GM12875 (cell line): ENCODE data around the gene AMH.

Experiments
- H3K4me3 ChIP-seq: one replicate; pipeline ENCODE4 v1.5.1; 2011; ENCODE audit warnings: low read depth, low read length, control low read depth
- TF ChIP-seq, protein P1 (sequence below): IDR thresholded peaks from 2 replicates; pipeline ENCODE4 v1.5.1; 2011; ENCODE audit warnings: low read depth, mild to moderate bottlenecking, control low read depth, inconsistent platforms, low read length, moderate library complexity, borderline replicate concordance; ENCODE audit not compliant: insufficient read depth

AMH gene

DNA sequence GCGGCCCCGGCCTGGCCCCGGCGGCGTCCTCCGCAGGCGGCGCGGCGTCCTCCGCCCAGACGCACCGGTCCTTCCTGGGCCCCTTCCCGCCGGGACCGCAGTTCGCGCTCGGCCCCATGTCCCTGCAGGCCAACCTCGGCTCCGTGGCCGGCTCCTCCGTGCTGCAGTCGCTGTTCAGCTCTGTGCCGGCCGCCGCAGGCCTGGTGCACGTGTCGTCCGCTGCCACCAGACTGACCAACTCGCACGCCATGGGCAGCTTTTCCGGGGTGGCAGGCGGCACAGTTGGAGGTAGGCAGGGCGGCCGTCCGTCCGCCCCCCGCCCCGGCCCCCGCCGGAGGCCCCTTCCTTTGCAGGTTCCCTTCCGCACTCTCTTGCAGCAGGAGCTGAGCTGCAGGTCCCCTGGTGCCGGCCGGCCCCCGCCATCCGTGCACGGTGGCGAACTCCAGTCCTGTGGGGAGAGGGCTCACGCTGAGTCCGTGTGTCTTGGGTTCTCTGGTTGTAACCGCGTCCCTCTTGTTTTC, 22.2 kb upstream of the AMH start:
- TF ChIP-seq, protein P1, sequence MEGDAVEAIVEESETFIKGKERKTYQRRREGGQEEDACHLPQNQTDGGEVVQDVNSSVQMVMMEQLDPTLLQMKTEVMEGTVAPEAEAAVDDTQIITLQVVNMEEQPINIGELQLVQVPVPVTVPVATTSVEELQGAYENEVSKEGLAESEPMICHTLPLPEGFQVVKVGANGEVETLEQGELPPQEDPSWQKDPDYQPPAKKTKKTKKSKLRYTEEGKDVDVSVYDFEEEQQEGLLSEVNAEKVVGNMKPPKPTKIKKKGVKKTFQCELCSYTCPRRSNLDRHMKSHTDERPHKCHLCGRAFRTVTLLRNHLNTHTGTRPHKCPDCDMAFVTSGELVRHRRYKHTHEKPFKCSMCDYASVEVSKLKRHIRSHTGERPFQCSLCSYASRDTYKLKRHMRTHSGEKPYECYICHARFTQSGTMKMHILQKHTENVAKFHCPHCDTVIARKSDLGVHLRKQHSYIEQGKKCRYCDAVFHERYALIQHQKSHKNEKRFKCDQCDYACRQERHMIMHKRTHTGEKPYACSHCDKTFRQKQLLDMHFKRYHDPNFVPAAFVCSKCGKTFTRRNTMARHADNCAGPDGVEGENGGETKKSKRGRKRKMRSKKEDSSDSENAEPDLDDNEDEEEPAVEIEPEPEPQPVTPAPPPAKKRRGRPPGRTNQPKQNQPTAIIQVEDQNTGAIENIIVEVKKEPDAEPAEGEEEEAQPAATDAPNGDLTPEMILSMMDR: no peak
- no peak overlapping the region for H3K4me3 ChIP-seq

DNA sequence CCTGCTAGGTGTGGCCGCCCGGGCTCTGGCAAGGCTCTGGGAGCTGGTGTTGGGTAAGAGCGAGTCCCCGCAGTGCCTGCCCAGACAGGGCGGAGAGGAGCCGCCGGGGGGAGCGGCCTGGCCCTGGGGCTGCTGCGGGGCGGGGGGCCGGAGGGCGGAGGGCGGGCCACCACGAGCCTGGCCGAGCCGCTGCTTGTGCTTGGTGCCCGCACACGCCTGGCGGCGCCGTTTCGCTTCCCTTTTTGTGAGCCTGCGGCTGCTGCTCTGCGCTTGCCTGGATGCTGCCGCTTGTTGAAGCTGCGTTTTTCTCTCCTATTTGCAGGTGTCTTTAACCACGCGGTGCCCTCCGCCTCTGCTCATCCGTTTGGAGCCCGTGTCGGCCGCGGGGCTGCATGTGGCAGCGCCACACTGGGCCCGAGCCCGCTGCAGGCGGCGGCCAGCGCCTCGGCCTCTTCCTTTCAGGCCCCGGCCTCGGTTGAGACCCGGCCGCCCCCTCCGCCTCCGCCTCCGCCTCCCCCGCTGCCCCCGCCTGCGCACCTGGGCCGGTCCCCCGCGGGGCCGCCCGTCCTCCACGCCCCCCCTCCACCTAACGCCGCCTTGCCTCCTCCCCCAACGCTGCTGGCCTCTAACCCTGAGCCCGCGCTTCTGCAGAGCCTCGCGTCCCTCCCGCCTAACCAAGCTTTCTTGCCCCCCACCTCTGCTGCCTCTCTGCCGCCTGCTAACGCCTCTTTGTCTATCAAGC, 21.5 kb upstream of the AMH start:
- H3K4me3 ChIP-seq: no peak overlapping the region
- TF ChIP-seq, protein P1: peak; percentile 15; the same call in 1 of the 2 replicates

DNA sequence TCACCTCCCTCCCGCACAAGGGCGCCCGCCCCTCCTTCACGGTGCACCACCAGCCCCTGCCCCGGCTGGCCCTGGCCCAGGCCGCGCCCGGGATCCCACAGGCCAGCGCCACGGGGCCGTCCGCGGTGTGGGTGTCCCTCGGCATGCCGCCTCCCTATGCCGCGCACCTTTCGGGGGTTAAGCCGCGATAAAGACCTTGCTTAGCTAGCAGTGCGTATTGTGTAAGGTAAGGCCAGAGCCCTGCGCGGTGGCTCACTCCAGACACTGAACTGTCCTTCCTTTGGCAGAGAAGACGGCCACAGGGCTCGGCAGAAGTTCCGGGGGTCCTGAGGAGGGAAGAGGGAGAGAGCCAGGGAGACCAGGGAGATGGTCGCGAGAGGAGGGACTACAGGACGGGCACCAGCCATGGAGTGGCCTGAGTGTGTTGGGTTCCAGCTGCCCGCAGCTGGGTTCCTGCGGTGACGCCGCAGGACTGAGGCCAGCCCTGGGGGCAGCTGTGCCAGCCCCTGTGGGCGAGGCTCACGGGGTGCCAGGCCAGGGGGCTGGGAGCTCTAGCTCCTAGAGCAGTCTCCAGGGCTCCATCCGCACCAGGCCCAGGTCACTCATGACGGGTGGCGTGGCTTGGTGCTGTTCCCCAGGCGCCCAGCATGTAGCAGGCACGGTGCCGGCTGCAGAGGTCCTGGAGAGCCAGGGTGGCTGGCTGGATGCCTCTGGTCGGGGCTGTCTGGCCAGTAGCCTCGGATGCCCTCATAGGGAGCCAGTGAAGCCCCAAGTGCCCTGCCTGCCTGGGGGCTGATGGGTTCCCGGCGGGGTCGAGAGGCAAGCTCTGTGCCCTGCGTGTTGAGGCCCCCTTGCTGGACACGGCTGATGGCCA, 20.7 kb upstream of the AMH start:
- TF ChIP-seq, protein P1: no peak

DNA sequence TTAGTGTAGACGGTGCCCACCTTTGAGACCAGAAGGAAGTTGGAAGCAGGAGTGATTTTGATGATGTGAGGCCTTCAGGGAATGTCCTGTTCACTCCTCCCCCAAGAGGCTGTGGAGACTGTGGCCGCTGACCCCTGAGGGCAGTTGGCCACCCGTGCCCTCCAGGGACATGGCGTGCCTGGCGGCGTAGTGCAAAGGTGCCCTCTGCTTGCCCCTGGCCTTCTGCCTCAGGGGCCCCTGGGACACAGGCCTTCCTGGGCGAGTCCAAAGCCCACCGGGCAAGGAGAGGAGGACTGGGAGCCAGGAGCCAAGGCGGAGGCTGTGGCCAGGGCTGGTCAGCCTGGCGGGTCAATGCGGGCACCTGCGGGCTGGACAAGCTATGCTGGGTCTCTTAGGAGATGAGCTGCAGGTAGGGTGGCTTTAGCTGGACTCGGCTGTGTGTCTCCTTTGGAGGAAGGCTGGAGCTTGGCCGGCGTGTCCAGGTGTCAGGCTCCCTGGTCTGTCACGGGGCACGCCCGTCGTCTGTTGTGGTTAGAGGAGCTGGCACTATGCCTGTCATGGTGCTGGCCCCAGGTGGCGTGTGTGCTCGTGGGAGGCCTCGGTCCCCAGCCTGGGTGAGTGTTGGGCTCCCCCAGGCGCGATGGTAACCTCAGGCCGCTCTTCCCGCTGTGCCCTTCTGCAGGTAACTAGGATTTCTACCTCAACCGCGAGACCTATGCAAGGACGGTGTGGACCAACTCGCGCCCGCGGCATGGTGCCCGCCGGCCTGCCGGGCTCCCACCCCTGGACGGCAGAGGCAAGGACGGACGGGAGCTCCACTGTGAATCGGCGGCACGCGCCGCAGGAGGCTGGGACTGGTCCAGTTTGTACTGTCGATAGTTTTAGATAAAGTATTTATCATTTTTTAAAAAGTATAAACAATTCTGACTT, 19.8 kb upstream of the AMH start:
- TF ChIP-seq, protein P1: no peak
- H3K4me3 ChIP-seq: no peak overlapping the region

More for the DNA sequence above, 20.7 kb upstream of the AMH start:
- H3K4me3 ChIP-seq: no peak overlapping the region

DNA sequence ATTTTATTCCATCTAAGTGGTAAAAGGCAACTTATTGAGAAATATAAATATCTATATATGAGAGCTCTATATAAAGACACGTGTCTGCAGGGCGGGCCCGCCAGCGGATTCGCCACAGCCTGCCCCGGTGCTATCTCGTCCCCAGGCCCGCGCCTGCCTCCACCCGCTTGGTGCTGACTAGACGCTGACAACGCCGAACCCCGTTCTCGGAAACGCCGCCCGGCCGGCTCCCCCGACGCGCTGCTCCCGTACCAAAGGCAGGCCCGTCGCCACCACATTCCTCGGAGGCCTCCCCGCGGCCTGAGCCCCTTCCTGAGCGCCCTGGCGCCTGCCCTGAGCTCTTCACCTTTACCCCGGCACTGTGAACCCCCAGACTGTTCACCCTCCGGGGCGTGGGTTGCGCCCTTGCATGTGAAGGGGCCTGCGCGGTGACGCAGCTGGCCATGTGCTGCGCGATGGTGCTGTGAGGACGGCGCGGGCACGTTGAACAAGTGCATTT, 19.0 kb upstream of the AMH start:
- no peak overlapping the region for H3K4me3 ChIP-seq

DNA sequence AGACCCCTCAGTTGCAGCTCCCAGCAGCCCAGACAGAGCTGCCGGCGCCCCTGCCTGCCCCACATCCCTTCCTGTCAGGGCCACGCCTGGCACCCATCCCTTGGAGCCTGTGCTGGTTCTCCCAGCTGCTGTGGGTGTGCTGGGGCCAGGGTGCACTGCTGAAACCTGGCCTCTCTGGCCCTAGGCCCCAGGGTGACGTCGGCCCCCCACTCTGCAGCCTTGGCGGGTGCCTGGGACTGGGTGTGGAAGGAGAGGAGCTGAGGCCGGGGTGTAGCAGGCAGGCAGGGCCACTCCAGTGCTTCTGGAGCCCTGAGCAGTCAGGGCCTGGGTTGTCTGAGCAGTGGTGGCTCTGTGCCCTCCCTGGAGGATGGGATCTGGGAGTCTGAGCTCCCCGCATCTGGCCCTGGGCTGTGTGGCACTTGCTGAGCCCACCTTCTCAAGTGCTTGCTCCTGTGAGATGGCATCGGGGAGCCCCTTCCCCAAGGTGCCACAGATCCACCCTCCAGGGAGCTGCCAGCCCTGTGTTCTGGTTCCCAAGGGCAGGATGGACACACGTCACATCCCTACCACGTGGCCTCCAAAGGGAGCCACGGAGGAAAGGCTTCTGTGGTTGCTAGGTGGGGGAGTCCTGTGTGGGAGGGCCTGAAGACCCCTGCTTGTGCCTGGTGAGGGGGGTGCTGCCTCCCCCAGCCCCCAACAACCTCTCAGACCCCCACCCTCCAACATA, 18.2 kb upstream of the AMH start:
- TF ChIP-seq, protein P1: no peak
- H3K4me3 ChIP-seq: no peak overlapping the region

More for the DNA sequence above, 19.0 kb upstream of the AMH start:
- TF ChIP-seq, protein P1: no peak
